Vagina (tissue), 2 donors: ENCODE measurements around the gene DNAAF5.

ENCODE experiments used
- CTCF ChIP-seq, 3 experiments: fragments of 450-650 bp in 2 of 3; fragments of 200-600 bp in 1 of 3; sonication (generic) in 1 of 3; IDR thresholded peaks; one replicate each; pipeline ENCODE4 v1.5.1; 2017 to 2019; ENCODE audit warnings: antibody characterized with exemption in 3 of 3, mild to moderate bottlenecking in 2 of 3, moderate library complexity in 2 of 3
- POLR2A ChIP-seq, 2 donors: fragments of 450-650 bp; IDR thresholded peaks; one replicate each; pipeline ENCODE4 v1.6.1; 2017; ENCODE audit warnings: antibody characterized with exemption in 2 of 2, mild to moderate bottlenecking in 2 of 2, moderate library complexity in 2 of 2
- POLR2AphosphoS5 ChIP-seq, 2 donors: sonication (generic); formaldehyde crosslinking; IDR thresholded peaks; one replicate each; pipeline ENCODE4 v1.9.0; 2017; ENCODE audit warnings: antibody characterized with exemption in 2 of 2, mild to moderate bottlenecking in 2 of 2, low read depth in 1 of 2; ENCODE audit not compliant: insufficient read depth in 1 of 2

GRCh38 chr7:683526-684205 lies 42.8 kb upstream of the DNAAF5 start:
- TF ChIP-seq CTCF (IDR thresholded peaks at IDR 0.05) (no peak), POLR2A (IDR thresholded peaks at IDR 0.05) (no peak), POLR2AphosphoS5 (IDR thresholded peaks at IDR 0.05; ENCODE audit: insufficient read depth in 1 of 2, low read depth in 1 of 2) (no peak)
